MM.1S (cell line): ENCODE measurements around the gene PPP1R13B.

Experiments used
- EZH2 ChIP-seq: fragments of 300-600 bp; sonication (generic); optimal IDR thresholded peaks from 2 replicates; pipeline ENCODE3; 2017; ENCODE audit warnings: low read depth, mild to moderate bottlenecking, antibody characterized with exemption, low read length, mixed read lengths
- TF ChIP-seq, protein P1 (sequence below): fragments of 300-600 bp; sonication (generic); IDR thresholded peaks from 2 replicates; pipeline ENCODE4 v1.5.1; 2016; ENCODE audit warnings: antibody characterized with exemption, low read length, mixed read lengths

DNA sequence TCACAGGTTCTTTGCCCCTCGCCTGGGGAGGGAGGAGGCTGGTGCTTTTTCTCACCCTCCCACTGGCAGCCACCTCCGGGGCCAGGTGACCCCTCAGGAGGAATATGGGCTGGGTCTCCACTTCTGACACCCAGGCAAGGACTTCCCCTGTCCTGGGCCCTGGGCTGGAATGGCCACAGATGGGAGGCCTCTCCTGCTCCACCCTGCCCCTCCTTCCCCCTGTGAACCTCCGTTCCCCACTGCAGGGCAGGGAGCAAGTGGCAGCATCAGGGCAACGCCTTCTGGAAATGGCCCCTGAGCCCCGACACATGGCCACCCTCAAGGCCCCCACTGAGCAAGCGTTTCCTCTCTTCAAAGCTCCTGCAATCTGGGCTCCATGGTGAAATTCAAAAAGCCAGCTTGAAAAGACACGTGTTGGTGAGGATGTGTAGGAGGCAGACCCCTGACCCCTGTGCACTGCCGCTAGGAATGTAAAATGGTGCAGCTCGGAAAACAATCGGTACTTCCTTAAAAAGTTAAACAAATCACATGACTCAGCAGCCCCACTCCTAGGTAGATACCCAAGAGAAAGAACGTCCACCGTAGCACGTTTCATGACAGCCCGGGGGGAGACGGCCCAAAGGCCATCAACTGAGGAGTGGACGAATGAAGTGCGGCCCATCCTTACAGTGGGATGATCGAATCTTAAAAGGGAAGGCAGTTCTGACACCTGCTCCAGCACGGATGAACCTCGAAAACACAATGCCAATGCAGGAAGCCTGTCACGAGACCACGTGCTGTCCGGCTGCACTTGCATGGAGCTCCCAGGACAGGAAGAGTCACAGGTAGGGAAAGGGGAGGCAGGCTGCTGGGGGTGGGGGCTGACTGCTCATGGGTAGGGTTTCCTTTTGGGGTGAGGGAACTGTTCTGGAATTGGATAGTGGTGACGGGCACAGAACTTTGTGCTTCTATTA, 143.7 kb downstream of the PPP1R13B start:
- no peak for TF ChIP-seq EZH2
- TF ChIP-seq, protein P1, sequence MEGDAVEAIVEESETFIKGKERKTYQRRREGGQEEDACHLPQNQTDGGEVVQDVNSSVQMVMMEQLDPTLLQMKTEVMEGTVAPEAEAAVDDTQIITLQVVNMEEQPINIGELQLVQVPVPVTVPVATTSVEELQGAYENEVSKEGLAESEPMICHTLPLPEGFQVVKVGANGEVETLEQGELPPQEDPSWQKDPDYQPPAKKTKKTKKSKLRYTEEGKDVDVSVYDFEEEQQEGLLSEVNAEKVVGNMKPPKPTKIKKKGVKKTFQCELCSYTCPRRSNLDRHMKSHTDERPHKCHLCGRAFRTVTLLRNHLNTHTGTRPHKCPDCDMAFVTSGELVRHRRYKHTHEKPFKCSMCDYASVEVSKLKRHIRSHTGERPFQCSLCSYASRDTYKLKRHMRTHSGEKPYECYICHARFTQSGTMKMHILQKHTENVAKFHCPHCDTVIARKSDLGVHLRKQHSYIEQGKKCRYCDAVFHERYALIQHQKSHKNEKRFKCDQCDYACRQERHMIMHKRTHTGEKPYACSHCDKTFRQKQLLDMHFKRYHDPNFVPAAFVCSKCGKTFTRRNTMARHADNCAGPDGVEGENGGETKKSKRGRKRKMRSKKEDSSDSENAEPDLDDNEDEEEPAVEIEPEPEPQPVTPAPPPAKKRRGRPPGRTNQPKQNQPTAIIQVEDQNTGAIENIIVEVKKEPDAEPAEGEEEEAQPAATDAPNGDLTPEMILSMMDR = no peak
